ENCODE results near the gene BICC1. TPM values are rescaled to one million over a fixed set of nuclear protein-coding genes. Genes with fewer than 3 reads are reported as not detected.

The BICC1 gene
- total RNA-seq, 1 experiment from 2014 or later: 0.57 TPM

DNA sequence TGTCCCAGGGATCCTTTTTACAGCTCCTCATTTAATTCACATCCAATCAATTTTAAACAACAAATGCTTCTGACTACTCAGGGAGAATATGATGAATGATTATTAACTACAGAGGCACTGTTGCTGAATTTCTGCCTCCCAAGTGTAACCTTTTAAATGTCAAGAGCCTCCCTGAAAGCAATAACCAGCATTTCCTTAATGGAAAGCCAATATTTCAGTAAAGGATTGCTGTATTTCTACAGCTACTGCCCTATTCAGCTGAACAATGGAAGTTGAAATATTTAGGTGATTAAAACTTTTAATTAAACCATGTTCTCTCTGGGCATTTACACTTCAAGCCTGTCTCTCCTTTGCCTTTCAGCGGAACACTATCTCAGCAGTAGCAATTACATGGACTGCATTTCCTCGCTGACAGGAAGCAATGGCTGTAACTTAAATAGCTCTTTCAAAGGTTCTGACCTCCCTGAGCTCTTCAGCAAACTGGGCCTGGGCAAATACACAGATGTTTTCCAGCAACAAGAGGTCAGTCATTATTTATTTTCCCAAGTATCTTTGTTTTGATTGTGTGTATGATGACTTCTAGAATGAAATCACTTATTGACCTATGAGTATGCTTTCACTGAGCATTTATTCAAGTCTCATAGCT lies 304.7 kb downstream of the BICC1 start:
- no peaks in the 10 kb centered on the region for H3K27me3 ChIP-seq (ENCODE audit: insufficient read depth, low read length)
- no peaks in the 10 kb centered on the region for H3K79me2 ChIP-seq (ENCODE audit: insufficient read depth, low read length)
- no peaks in the 10 kb centered on the region for H4K20me1 ChIP-seq (ENCODE audit: control insufficient read depth, insufficient read depth, insufficient read length)
- H4K91ac ChIP-seq (ENCODE audit: insufficient read length, low read depth, low read length): no peak overlapping the region
- H3K23me2 ChIP-seq (ENCODE audit: insufficient read length, low read depth, low read length, poor library complexity, severe bottlenecking): no peaks in the 10 kb centered on the region
- TF ChIP-seq, protein P1, sequence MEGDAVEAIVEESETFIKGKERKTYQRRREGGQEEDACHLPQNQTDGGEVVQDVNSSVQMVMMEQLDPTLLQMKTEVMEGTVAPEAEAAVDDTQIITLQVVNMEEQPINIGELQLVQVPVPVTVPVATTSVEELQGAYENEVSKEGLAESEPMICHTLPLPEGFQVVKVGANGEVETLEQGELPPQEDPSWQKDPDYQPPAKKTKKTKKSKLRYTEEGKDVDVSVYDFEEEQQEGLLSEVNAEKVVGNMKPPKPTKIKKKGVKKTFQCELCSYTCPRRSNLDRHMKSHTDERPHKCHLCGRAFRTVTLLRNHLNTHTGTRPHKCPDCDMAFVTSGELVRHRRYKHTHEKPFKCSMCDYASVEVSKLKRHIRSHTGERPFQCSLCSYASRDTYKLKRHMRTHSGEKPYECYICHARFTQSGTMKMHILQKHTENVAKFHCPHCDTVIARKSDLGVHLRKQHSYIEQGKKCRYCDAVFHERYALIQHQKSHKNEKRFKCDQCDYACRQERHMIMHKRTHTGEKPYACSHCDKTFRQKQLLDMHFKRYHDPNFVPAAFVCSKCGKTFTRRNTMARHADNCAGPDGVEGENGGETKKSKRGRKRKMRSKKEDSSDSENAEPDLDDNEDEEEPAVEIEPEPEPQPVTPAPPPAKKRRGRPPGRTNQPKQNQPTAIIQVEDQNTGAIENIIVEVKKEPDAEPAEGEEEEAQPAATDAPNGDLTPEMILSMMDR (conservative IDR thresholded peaks at IDR 0.05): no peak
- H3K56ac ChIP-seq (ENCODE audit: insufficient read length, low read depth, low read length): no peak overlapping the region
- no peaks in the 10 kb centered on the region for H3K9me3 ChIP-seq (ENCODE audit: control insufficient read depth, low read depth, low read length)
- no peak overlapping the region for H3K23ac ChIP-seq (ENCODE audit: insufficient read length, low read depth, low read length)
- no peak overlapping the region for H4K8ac ChIP-seq (replicated peaks; ENCODE audit: insufficient read length, low read depth, low read length)
- H2BK15ac ChIP-seq (ENCODE audit: low read depth, low read length): no peak overlapping the region
- no peak overlapping the region for H2BK12ac ChIP-seq (ENCODE audit: insufficient read length, low read depth, low read length)
- H3K14ac ChIP-seq (ENCODE audit: insufficient read depth, low read length): no peak overlapping the region
- H3T11ph ChIP-seq (ENCODE audit: low read length): no peak overlapping the region
- H3K4me1 ChIP-seq (ENCODE audit: insufficient read depth, low read length): no peaks in the 10 kb centered on the region
- H3K27ac ChIP-seq (ENCODE audit: insufficient read length, low read depth, low read length): no peak overlapping the region
- Mint-ChIP-seq H3K36me3 (ENCODE audit: insufficient read depth in 1 of 3, low read depth in 3 of 3) (no peaks in the 10 kb centered on the region), H3K4me3 (no peak overlapping the region), H3K27me3 (ENCODE audit: low read depth) (no peaks in the 10 kb centered on the region), H3K4me1 (no peaks in the 10 kb centered on the region), H3K9me3 (no peaks in the 10 kb centered on the region), H3K27ac (0 out of 7 replicates have a peak overlapping the region, but pooled peaks of 1 of the 3 experiments have one; percentile 33)
- H3K9ac ChIP-seq (ENCODE audit: extremely low read depth, insufficient read length, low read length): no peak overlapping the region
- H3K79me1 ChIP-seq (ENCODE audit: insufficient read depth, low read depth, low read length, poor library complexity, severe bottlenecking): no peaks in the 10 kb centered on the region
- H2BK20ac ChIP-seq (ENCODE audit: low read depth, low read length, poor library complexity, severe bottlenecking): no peak overlapping the region
- no peak overlapping the region for H2BK120ac ChIP-seq (ENCODE audit: low read depth, low read length, poor library complexity, severe bottlenecking)
- H3K4me2 ChIP-seq (ENCODE audit: insufficient read depth, insufficient read length, low read length): no peak overlapping the region
- H3K4ac ChIP-seq (ENCODE audit: low read depth, low read length): no peak overlapping the region
- no peak overlapping the region for H2AK5ac ChIP-seq (ENCODE audit: insufficient read length, low read length)
- no peak overlapping the region for H4K5ac ChIP-seq (ENCODE audit: insufficient read length, low read depth, low read length)
- no peak overlapping the region for H3K18ac ChIP-seq (ENCODE audit: insufficient read length, low read depth, low read length)
- WGBS (ENCODE audit: extremely low coverage, insufficient read length, low lambda C conversion rate): no CpG with 5 or more reads among the region's 2 CpGs
- H2BK5ac ChIP-seq (ENCODE audit: insufficient read length, low read length): no peak overlapping the region
- DNase-seq: no peak
- no peak overlapping the region for H2AFZ ChIP-seq (ENCODE audit: low read length)

All from H9 (cell line).